C4-2B (cell line): ENCODE data around the gene OSBPL10.

ENCODE experiments used
- CTCF ChIP-seq: fragments of 450-650 bp; conservative IDR thresholded peaks from 2 replicates; pipeline ENCODE4 v1.5.1; 2017; ENCODE audit warnings: mild to moderate bottlenecking
- ZFX ChIP-seq: fragments of 450-650 bp; IDR thresholded peaks from 2 replicates; pipeline ENCODE4 v1.6.1; 2017

GRCh38 chr3:31622636-31623288 is 358.3 kb downstream of the OSBPL10 start:
- no peak for TF ChIP-seq CTCF
- TF ChIP-seq ZFX = no peak
